Fibroblast of skin of scalp (primary cell): ENCODE results near the gene CCDC195.
"Not testable (repeated sequence)": the region's sequence is repeated elsewhere in the genome, so short reads cannot be mapped to it uniquely, and the experiment has no call there.

Experiments used
- DNase-seq: peaks from one replicate; pipeline ENCODE4 v3.0.0-alpha.2; 2013

The CCDC195 gene

DNA sequence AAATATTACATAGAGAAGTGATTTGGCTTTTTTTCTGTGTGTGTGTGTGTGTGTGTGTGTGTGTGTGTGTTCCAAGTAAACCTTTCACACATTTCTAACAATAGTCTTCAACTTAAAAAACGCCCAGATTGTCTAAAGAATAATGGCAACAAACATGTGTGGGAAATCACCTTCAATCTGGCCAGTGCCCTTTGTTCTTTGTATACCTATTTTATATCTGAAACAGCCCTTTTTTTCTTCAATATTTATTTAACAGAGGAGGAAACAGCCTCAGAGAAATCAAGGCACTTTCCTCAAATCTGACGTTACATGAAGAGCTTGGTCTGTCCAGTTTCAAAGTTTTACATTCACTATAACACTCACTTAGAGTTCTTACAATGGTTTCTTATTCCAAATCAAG is 25.3 kb downstream of the CCDC195 start:
- no peak for DNase-seq

- DNase-seq = no peak
These were observed 26.6 kb downstream of the CCDC195 start for GRCh38 chr2:224689539-224689938.

- no peak for DNase-seq
These were observed 27.2 kb downstream of the CCDC195 start for GRCh38 chr2:224688997-224689396.

DNA sequence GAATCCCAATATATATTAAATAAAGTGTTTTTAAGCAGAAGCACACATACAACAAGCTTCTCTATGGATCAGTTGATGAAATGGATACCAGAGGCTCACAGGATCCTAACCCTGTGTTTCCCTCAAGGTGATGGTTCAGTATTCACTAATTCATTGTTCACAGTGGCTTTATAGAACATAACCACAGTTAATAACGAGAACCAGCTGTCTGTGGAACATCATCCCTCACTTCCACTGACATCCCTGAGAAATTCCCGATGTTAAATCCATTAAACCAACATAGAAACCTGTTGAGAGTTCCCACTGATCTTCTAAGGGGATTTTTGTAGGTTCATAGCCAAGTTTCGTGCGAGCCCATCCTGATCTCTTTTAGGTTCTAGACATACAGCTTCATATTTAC is 29.0 kb downstream of the CCDC195 start:
- no peak for DNase-seq

- DNase-seq = no peak
These were observed 31.0 kb downstream of the CCDC195 start for GRCh38 chr2:224685121-224685520.

DNA sequence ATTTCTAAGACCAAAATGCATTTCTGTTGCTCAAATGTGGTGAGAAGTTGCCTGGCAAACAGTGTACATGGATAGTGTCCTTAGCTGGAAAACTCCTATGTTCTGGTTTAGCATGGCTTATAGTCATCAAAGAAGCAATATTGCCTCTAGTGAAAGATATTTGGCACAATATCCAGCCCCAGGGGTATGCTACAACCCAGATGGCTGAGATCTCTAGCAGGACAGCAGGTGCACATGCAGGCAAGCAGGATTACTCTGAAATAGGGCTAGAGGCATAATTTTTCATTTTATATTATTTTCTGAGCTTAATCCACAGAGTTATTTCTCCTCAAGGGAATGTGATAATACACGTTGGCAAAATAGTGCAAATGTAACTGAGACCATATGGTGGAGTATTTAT is 34.0 kb downstream of the CCDC195 start:
- DNase-seq = no peak

DNA sequence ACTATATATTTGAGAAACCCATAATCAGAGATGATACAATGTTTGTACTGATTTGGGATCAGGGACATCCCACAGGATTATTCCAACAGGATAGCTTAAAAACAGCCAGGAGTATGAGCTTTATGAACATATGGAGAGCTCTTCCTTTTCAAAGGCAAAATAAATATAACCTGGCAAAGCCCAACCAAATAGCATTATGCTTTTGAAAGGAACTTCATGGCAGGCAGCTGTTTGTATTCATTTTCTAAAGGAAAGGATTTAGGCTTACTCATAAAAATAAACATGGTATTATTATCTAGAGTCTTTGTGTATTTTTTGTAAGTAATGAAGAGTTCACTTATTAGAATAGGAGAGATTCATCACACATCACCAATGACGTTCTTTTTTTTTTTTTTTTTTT is 44.4 kb downstream of the CCDC195 start:
- DNase-seq = no peak

DNA sequence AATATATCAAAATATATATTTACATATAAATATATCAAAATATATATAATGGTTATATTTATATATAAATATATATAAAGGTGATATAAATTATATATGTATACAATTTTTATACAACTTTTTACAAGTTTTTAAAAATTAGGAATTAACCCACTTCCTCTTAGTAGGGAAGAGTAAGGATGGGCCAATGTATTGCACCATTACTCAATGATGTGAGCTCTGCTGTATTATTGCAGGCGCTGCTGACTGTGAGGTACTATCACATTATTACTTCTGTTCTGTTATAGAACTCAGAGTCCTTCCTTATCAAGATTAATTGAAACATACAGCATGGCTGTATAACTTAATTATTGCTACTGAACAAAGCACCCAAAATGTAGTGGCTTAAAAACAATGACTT is 46.0 kb downstream of the CCDC195 start:
- no peak for DNase-seq

DNA sequence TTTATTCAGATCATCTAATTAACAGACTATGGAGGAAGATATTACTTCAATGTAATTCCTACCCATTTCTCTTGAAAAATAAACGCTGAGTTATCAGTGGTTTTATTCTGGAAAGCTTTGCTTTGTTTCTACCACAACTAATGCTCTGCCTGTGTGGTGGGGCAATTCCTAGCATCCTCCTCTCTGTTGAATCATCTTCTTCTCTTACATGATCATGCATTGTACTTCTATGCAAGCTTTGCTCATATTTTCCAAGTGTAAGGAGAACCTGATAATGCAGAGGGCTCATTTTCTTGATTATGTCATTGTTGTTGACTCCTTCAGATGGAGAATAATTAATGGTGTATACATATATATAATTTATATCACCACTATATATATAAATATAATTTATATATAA is 46.7 kb downstream of the CCDC195 start:
- DNase-seq = no peak

GRCh38 chr2:224668123-224668909 is 47.8 kb downstream of the CCDC195 start:
- no peak for DNase-seq

- no peak for DNase-seq
These were observed 49.1 kb downstream of the CCDC195 start for GRCh38 chr2:224666951-224667553.

- not testable (repeated sequence) for DNase-seq
These were observed 52.8 kb downstream of the CCDC195 start for GRCh38 chr2:224663322-224663721.

DNA sequence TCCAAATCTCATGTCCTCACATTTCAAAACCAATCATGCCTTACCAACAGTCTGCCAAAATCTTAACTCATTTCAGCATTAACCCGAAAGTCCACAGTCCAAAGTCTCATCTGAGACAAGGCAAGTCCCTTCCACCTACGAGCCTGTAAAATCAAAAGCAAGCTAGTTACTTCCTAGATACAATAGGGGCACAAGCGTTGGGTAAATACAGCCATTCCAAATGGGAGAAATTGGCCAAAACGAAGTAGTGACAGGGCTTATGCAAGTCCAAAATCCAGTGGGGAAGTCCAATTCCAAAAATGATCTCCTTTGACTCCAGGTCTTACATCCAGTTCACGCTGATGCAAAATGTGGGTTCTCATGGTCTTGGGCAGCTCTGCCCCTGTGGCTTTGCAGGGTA is 54.5 kb downstream of the CCDC195 start:
- not testable (repeated sequence) for DNase-seq

- no peak for DNase-seq
These were observed 56.5 kb downstream of the CCDC195 start for GRCh38 chr2:224659714-224660113.

- peak; percentile 12 for DNase-seq
These were observed 57.3 kb downstream of the CCDC195 start for GRCh38 chr2:224658780-224659405.

GRCh38 chr2:224657349-224657748 is 58.8 kb downstream of the CCDC195 start:
- no peak for DNase-seq

DNA sequence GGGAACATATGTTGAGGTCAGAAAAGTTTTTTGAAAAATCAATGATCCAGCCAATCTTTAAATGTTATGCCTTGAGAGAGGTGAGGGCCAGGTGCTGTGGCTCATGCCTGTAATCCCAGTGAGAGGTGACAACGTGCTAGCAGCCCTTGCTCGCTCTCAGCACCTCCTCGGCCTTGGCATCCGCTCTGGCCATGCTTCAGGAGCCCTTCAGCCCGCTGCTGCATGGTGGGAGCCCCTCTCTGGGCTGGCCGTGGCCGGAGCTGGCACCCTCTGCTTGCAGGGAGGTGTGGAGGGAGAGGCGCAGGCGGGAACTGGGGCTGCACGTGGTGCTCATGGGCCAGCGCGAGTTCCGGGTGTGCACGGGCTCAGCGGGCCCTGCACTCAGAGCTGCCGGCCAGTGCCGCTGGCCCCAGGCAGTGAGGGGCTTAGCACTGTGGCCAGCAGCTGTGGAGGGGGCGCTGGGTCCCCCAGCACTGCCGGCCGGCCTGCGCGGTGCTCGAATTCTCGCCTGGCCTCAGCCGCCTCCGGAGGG is 61.1 kb downstream of the CCDC195 start:
- DNase-seq = no peak
